Ecto neural progenitor cell (in vitro differentiated cells): Measurements from ENCODE around the gene MANSC4.

Experiments
- DNase-seq: peaks from one replicate; pipeline ENCODE4 v3.0.0-alpha.2; 2018; ENCODE audit warnings: low spot score

MANSC4 gene

GRCh38 chr12:27800819-27801218, 20.8 kb upstream of the MANSC4 start:
- no peak for DNase-seq

- DNase-seq = no peak
These were observed 17.4 kb upstream of the MANSC4 start for GRCh38 chr12:27797301-27798025.

GRCh38 chr12:27796128-27796527, 16.1 kb upstream of the MANSC4 start:
- DNase-seq = no peak

GRCh38 chr12:27794818-27795584, 15.0 kb upstream of the MANSC4 start:
- no peak for DNase-seq

- DNase-seq = no peak
These were observed 10.1 kb upstream of the MANSC4 start for GRCh38 chr12:27790179-27790578.

- DNase-seq = no peak
These were observed 7.5 kb upstream of the MANSC4 start for GRCh38 chr12:27787559-27787958.

GRCh38 chr12:27785882-27786570, 6.0 kb upstream of the MANSC4 start:
- no peak for DNase-seq

GRCh38 chr12:27782481-27782880, 2.4 kb upstream of the MANSC4 start:
- DNase-seq = no peak

GRCh38 chr12:27781680-27782079, 1.6 kb upstream of the MANSC4 start:
- no peak for DNase-seq

GRCh38 chr12:27780612-27781408, 774 bp upstream of the MANSC4 start:
- no peak for DNase-seq

- DNase-seq = no peak
These were observed 568 bp downstream of the MANSC4 start for GRCh38 chr12:27779416-27779919.

- no peak for DNase-seq
These were observed 1.8 kb downstream of the MANSC4 start for GRCh38 chr12:27778206-27778605.

GRCh38 chr12:27777141-27777540, 2.9 kb downstream of the MANSC4 start:
- DNase-seq = no peak

GRCh38 chr12:27772328-27773049, 7.5 kb downstream of the MANSC4 start:
- no peak for DNase-seq

- no peak for DNase-seq
These were observed 8.3 kb downstream of the MANSC4 start for GRCh38 chr12:27771481-27772327.

- no peak for DNase-seq
These were observed 10.8 kb downstream of the MANSC4 start for GRCh38 chr12:27769142-27769673.

- DNase-seq = no peak
These were observed 13.4 kb downstream of the MANSC4 start for GRCh38 chr12:27766587-27766986.

GRCh38 chr12:27762757-27763156, 17.3 kb downstream of the MANSC4 start:
- DNase-seq = no peak

- no peak for DNase-seq
These were observed 23.3 kb downstream of the MANSC4 start for GRCh38 chr12:27756670-27757195.

GRCh38 chr12:27754795-27755194, 25.2 kb downstream of the MANSC4 start:
- no peak for DNase-seq
